GM21723 (cell line): Measurements from ENCODE around the gene ELMO1.

Source experiments
- ATAC-seq: cut with Tn5 transposase; IDR thresholded peaks from one replicate; pipeline ENCODE4 v1.9.1; 2021; ENCODE audit warnings: mild to moderate bottlenecking, moderate library complexity; ENCODE audit not compliant: unreplicated experiment

ELMO1 gene

DNA sequence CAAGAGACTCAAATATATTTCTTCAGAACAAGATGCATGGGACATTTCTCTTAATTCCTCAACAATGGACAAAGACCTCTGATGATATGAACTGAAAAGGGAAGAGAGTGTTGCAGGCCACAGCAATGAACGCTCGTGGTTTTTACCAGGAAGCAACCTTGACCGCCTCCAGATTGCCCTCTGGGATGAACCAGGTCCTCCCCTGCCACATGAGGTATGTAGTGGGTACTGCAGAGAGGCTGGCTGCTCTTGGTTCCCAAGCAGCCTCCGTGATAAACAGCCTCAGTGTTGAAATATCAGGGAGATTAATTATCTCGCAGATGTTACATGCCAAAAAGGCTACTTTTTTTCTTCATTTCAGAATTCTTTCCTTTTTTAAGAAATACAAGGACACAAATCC, 338.8 kb downstream of the ELMO1 start:
- ATAC-seq: no peak

DNA sequence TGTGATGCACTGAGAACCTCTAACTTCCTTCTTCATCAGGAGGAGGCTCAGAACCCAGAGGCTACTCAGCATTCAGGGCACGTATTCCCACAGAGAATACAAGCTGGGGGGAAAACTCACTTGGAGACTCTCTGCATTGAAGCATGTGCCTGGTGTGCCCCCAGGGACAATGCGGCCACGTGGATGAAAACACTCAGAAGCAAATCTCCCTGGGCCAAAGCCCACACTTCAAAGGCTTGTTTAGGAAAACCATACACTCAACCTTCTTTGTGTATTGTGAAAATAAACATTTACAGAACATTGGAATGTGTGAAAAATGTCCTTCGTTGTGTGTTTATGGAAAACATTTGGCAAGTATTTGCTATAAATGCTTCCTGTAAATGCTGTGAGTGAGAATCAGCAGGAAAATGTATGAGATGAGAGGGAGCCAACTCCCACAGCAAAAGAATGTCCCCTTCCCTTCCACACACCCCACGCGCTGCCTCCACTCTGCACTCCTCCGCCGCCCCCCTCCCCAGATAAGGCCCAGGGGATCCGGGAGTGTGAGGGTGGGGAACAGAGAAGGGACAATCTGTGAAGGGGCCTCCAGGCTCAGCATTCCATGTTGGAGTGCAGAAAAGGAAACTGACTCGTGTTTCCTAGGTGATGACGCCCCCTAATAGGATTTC, 339.5 kb downstream of the ELMO1 start:
- no peak for ATAC-seq

DNA sequence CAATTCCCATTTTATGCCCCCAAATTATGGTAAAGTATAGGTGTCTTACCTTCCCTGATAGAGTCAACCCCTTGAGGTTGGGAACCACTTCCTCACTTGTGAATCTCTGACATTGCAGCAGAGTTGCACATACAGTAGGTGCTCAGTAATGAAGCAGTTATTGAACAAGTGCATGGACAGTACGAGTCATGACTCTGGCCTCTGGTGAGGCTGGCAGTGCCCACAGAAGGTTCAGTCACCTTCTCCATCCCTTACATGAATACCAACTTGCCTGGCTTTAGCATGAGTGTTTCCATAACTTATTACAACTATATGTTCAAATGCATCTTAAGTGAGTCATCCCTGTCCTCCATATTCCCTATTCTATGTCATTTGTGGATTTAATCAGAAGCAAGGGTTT, 340.0 kb downstream of the ELMO1 start:
- ATAC-seq: no peak

DNA sequence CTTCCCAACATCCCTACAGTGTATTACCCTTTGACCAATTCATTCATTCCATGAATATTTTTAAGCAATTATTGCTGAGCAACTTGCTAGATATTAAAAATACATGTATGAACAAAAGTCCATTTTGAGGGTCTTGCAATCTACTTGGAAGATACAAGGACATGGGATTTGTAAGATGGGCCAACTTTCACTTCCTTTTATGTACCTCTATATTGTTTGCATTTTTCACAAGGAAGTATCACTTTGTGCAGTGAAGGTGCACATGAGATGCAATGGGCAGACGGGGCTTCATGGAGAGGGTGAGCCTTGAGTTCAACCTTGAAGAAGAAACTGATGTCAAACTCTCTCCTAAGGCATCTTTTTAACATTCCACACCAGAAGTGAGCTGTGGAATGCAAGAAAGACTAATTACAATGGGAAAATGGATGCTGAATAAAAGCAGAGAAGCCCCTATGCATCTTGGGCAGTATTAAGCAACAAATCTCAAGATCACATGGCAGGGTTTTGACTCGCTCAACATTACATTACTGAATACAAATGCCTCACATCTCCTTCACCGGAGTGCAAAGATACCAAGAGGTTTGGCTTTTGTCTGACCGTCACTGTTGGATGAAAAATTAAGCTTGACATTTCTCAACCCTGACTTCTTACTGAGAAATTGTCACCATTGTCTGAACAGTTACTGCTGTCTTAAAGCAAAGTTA, 341.5 kb downstream of the ELMO1 start:
- ATAC-seq: no peak

DNA sequence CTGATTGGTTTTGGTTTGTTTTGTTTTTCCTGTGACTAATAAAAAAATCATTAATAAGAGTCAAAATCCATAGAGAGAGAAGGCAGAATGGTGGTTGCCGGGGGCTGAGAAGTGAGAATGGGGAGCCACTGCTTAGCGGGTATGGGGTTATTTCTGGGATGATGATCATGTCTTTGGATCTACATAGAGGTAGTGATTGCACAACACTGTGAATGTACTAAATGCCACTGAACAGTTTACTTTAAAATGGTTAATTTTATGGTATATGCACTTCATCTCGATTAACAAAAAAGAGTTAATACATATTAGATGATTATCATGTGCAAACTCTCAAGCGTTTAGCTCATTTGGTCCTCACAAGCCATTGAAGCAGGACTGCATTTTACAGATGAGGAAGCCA, 342.9 kb downstream of the ELMO1 start:
- no peak for ATAC-seq

DNA sequence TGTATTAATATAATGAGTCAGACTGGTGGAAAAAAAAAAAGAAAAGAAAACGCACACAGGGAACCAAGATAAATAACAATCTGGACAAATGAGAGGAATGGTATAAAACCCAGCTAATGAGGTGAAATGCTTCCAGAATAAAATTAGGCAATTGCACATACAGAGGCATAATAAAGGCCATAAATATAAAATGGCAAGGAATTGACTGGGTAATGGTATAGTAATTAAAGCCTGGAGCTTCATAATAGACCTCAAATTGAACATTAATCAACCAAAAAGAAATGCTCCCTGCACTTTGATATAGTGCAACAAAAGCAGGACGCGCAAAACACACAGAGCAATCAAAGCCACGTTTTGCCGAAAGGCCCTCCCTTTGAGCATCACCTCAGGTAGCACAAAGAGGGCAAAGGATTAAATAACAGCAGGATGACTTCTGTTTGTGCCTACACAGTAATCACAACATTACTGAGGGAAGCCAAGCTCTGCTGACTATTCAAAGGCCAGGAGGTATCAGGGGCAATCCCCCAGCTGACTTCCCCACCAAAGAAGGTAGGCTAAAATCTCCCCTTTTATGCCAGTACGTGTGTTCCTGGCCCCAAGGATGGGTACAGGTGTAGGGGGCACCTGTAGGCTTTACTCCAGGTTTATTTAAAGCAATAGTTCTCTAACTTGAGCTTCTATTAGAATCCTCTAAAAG, 343.7 kb downstream of the ELMO1 start:
- no peak for ATAC-seq

DNA sequence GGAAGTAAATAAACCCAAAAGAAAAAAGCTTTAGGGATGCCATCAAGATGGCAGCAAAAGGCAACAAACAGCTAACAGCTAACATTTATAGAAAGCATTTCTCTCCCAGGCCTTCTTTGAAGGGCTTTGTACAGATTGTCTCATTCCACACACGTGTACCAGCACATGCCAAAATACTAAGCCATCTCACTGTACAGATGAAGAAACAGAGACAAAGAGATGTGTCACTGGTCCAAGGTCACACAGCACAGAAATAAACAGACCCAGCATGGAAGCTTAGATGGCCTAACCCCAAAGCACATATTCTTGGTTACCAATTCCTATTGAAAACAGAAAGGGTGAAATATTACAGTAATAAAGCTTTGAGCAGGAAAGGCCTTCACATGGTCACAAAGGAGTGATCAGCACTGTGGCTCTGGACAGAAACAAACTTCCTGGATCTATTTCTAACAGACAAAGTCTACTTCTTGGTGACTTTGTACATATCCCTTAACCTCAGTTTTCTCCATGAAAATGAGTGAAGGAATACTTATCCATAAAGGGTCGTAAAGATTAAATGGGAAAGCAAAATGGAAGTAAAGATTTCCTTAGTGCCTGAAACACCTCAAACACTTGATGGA, 346.0 kb downstream of the ELMO1 start:
- ATAC-seq: no peak

DNA sequence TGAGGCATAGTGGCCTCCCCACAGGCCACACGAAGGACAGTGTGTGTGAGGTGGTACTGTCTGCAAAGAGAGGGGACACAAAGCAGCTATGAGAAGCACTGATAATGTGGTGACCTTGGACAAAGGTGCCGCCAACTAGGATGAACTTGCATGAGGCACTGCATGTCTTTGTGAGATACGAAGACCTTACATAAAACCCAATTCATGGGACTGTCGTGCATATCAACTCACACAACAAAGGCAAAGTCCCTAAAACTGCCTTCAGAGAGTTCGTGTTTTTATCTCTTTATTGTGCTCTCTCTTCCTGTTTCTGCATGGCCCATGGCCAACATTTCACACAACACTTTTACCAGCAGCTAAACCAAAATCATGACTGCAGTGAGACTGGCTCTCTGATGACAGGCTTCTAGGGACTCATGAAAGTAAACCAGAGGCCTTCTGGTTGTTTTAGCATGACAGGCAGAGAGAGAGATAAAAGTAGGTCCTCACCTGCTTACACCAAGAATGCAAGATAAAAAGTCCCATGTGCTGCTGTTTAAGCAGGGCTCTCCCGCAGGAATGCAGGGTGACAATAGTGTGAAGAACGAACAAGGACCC, 347.8 kb downstream of the ELMO1 start:
- ATAC-seq: no peak

DNA sequence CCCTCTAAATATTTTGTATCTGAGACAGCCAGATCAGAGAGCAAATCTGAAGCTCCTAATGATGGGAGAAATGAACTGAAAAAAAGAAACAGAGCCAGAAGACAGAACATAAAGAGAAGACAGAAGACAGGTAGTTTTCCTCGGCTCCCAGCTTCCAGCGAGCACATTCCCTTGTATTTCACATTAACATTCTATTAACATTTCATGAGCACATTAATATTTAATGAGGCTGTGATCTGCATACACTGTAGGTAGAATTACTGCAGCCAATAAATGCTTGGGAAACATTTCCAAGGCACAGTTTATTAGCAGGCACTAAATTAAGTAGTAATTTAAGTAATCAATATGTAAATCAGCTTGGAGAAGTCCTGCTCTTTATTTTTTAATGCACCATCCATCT, 349.9 kb downstream of the ELMO1 start:
- no peak for ATAC-seq

DNA sequence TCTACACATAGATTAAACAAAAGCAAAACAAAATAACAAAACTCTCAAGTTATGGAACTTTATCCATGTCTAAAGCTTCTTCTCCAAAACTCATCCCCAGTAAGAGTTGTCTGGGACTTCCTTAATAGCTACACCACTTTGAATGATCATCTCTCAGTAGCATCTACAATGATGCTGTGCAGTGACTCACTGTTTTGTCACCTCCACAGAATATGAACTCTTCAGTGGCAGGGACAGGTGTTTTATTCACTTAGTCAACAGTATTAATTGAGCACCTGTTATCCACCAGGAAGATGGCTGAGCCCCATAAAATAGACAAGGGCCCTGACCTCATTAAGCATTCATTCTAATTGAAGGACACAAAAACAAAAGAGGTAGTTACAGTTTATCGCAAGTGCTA, 350.7 kb downstream of the ELMO1 start:
- ATAC-seq: no peak

DNA sequence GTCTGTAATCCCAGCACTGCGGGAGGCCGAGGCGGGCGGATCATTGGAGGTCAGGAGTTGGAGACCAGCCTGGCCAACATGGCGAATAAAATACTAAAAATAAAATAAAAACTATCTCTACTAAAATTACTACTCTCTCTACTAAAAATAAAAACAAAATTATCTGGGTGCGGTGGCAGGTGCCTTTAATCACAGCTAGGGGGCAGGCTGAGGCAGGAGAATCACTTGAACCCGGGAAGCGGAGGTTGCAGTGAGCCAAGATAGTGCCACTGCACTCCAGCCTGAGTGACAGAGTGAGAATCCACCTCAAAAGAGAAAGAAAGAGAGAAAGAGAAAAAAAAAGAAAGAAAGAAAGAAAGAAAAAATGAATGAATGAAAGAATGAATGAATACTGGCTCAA, 351.4 kb downstream of the ELMO1 start:
- ATAC-seq: no peak

DNA sequence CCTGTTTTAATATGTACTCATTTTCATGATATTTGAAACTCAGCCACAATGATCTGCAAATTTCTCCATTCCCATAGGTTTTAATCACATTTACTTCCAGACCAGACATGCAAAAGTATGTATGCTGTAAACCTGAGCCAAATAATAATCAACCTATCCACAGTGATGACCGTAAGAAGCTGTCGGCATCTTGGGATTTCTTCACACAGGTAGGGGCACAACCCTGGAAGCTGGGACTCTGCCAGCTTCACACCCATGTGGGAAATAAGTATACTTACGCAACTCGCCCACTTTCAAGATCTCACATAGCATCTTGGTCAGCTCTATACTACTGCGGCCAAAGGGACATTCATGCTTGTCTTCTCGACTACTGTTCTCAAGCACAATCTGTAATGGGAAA, 352.3 kb downstream of the ELMO1 start:
- no peak for ATAC-seq

DNA sequence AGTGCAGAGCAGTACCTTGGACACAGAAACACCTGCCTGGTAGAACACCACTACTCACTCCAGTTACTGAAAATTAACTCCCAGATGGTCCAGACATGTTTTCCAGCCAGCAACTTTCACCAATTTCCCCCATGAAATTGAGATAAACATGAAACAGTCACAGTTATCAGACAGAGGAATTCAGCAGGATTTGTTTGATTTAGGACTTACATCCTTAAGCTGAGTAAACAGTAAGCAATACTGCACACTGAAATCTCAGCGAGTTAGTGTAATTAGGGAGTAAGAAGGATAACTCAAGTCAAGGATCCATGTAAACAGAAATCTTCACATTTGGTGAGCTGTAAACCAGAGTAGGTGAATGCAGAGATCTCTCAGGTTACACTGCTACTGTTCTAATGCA, 353.5 kb downstream of the ELMO1 start:
- no peak for ATAC-seq

DNA sequence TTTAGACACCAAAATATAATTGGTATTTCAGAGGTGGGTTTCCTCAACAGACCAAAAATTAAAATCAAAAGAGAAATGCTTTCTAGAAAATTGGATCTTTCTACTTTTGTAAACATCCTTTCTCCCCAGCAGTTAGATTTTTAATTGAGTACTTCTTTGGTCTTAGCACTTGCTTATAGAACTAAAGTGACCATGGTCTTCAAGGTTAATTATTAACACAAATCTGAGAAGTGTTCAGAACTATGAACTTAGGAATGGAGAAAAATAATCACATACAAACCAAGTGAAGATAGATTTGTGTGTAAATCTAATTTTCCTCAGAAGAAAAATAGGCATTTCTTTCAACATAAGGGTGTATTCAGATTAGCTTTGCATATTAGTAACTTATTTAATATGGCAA, 355.4 kb downstream of the ELMO1 start:
- ATAC-seq: no peak

DNA sequence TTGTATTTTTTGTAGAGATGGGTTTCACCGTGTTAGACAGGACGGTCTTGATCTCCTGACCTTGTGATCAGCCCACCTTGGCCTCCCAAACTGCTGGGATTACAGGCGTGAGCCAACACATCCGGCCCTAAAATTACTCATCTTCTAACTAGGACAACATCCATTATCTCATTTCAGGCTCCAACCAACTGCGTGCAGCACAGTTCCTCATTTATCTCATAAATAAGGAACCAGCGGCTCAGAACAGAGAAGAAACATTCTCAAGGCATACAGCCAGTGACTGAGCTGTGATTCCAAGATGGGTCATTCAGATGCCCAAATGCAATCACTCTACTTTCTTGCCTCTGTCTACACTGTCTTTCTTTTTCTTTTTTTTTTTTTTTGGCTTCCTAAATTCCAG, 356.1 kb downstream of the ELMO1 start:
- no peak for ATAC-seq

DNA sequence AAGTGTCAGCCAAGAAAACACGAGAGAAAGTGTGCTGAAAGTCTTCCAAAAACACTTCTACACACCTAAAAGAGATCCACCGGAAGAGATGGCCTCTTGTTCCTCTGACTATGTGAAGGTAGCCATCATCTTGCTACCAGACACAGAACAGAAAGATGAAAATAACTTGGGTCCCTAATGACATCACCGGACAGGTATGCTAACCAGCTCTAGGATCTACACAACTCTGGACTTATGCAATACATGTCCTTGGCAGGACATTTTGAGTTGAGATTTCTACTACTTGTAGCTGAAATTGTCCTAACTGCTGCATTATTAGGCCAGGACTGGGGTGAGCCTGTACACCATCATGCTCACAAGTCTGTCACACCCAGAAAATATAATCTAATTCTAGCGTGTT, 358.7 kb downstream of the ELMO1 start:
- ATAC-seq: no peak

DNA sequence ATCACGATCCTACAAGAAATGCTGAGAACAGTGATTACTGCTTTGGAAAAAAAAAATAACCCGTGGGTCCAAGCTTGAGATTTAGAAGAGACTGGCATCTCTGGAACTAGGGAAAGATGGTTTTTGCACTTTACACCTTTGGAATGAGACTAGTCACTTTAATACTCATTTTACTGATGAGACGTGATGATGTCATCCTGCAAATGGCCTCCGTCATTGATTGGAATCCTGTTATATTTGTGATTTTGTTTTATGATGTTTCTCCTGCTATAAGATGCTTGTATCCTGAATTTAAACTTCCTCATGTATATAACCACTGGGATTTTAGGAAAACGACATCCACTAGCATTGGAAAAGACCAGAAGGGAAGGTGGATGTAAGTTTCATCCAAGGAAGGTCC, 363.1 kb downstream of the ELMO1 start:
- ATAC-seq: no peak

DNA sequence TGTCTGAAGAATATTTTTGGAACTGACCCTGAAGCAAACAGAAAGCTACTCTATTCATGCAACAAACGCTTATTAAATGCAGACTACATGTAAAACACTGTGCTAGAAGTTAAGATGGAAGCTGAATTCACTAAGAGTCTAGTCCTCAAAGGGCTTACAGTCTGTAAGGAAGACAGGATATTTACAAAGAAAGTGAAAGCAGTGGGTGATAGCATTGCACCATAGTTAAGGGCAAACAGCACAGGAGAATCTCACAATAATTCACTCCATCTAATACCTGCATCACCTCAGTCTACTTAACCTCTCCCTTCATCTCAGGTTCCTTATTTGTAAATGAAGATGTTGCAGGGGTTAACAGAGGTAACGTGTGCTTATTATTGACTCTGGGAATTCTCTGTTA, 364.4 kb downstream of the ELMO1 start:
- ATAC-seq: no peak

DNA sequence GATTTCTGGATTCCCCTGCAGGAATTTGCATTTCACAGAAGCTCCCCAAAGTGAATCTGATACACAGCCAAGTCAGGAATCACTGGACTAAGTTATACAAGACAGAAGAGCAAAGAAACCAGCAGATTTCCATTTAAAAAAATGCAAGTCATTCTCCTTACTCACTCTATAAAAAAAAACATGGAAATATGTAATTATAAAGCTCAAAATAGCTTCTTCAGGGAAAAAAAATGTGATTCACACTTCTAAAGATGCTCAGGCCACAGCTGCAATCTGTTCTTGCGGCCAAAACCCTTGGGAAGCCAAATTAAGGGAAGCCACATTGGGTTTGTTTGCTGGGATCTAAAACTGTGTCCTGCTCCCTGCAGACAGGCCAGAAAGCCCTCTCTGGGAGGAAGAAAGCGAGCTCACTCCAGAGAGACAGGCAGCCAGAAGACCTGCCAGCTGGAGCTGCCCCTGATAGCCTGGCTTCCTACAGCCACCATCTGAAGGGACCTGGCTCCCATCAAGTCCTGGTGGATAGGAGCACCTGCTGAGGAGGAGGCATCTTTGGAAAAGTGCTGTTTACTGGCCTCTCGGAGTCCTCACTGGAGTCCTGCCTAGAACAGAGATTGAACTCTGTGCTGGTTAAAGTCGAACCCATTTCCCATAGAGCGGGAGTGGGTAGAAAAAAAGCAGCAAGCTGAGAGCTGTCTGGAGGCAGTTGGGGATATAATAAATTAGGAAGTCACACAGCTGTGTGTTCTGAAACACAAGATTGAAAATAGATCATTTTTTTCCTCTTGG, 365.2 kb downstream of the ELMO1 start:
- no peak for ATAC-seq

DNA sequence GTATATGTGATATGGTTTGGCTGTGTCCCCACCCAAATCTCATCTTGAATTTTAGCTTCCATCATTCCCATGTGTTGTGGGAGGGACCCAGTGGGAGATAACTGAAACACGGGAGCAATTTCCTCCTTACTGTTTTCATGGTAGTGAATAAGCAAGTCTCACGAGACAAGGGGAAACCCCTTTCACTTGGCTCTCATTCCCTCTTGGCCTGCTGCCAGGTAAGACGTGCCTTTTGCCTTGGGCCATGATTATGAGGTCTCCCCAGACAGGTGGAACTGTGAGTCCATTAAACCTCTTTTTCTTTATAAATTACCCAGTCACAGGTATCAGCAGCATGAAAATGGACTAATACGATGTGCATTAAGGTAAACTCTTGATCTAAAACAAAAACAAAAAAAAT, 367.2 kb downstream of the ELMO1 start:
- ATAC-seq: no peak

DNA sequence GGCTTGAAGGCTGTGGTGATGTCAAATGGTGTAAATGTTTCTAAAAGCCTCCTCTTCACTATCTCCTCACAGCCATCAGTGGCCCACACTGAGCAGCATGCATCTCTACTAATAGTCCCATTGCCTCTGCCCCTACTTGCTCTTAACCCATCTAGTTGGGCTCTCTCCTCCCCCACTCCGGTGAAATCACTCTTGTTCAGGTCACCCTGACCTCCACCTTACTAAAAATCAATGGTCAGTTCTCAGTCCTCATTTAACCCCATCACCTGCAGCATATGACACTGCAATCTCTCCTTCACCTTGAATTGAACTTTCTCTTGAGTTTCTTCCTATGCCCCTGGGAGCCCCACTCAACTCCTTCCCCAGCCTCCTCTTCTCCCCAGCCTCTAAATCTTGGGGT, 369.2 kb downstream of the ELMO1 start:
- no peak for ATAC-seq
